RPMI7951 (cell line): Measurements from ENCODE around the gene CACNG3. TPM values are rescaled to one million over a fixed set of nuclear protein-coding genes. Genes with fewer than 3 reads are reported as not detected.

Experiments used
- DNase-seq: peaks from one replicate; pipeline ENCODE4 v3.0.0-alpha.2; 2012; ENCODE audit warnings: low read depth
- total RNA-seq: library from RNA; depleted of rRNA; stranded (reverse); fragments of >200 nt; shearing (Covaris generic); gene quantifications from 2 replicates; pipeline ENCODE4 v1.2.3, GENCODE V29; 2014

The CACNG3 gene
- total RNA-seq, 1 experiment from 2014 or later, result not detected

DNA sequence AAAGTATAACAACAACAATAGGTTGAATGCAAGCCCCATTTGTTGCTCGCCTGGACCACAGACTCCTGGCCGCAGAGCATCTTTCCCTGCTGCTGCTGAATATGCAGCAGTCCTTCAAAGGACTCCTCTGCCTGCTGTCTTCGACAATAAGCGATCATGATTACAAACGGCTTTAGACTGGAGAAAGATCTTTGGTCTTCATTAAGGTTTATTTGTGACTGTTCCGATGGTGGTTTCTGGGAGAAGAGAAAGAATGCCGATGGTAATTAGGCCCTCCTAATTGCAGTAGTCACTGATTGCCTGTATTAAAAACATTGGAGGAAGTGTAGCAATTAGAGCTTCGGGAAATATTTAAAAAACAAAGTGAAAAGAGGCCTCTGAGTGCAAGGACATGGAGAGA lies 138.2 kb downstream of the CACNG3 start:
- no peak for DNase-seq

DNA sequence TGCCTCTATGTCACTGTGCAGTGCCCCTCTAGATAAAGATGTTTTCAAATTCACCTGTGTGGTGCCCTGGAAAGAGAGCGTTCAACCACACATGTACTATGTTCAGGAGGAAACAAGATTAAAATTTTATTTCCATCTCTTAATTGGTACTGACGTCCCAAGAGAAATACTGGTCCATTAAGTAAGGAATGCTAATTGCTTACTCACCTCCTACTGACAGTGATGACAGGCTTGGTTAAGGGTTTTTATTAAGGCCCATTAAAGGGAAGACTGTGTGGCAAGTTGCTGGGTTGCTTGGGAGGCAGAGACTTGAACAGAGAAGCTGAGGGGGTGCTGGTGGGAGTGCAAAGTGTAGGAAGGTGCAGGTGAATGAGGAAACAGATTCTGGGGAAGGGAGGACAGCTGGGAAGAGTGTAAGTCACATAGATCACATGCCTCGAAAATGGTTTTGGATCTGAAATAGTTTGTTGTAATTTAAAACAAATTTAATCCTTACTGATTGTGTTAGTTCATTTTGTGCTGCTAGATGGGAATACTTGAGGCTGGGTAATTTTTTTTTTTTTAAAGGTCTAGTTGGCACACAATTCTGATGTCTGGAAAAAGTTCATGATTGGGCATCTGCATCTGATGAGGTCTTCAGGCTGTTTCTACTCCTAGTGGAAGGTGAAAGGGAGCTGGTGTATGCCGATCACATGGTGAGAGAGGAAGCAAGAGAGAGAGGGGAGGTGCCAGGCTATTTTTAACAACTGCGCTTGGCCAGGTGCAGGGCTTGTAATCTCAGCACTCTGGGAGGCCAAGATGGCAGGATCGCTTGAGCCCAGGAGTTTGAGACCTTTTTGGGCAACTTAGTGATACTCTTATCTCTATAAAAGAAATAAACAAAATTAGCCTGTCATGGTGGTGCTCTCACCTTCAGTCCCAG lies 140.5 kb downstream of the CACNG3 start:
- DNase-seq, result no peak

DNA sequence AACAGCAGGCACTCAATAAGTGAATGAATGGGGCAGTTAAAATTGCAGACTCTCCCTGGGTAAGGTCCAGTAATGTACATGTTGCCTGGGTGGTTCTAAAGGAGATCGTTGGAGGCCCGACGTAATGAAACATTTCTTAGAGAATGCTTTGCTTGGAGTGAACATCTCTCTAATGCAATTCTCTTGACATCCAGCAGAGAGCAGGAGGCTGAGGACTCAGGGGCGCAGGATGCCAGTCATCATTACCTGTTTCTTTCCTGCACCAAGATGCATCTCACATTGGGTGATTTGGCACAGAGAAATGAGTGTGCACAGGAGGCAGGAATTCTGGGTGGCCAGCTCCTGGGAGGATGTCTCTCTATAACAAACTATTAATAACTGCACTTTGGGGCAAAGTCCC lies 152.9 kb downstream of the CACNG3 start:
- no peak for DNase-seq
